Activated CD4-positive, alpha-beta T cell treated with anti-CD3 and anti-CD28 coated beads, Interleukin-2, amount 10 ng/mL, durations not matched to agents 24 days and 14 days (primary cell): ENCODE data around the gene ODAD3. TPM values are rescaled to one million over a fixed set of nuclear protein-coding genes. Genes with fewer than 3 reads are reported as not detected.
"Not testable (repeated sequence)": the region's sequence is repeated elsewhere in the genome, so short reads cannot be mapped to it uniquely, and the experiment has no call there.

Source experiments
- DNase-seq: peaks from one replicate; pipeline ENCODE4 v3.0.0; 2022
- H3K27ac Mint-ChIP-seq: one replicate; pipeline ENCODE4 v1.8.0; 2022; ENCODE audit warnings: mild to moderate bottlenecking, mixed read lengths
- H3K27me3 Mint-ChIP-seq: one replicate; pipeline ENCODE4 v1.8.0; 2022; ENCODE audit warnings: mixed read lengths
- H3K36me3 Mint-ChIP-seq: one replicate; pipeline ENCODE4 v1.8.0; 2022; ENCODE audit warnings: low read depth, mild to moderate bottlenecking, mixed read lengths
- H3K4me1 Mint-ChIP-seq: one replicate; pipeline ENCODE4 v1.8.0; 2021; ENCODE audit warnings: mixed read lengths
- H3K4me3 Mint-ChIP-seq: one replicate; pipeline ENCODE4 v1.8.0; 2022; ENCODE audit warnings: mild to moderate bottlenecking, moderate library complexity, mixed read lengths
- H3K9me3 Mint-ChIP-seq: one replicate; pipeline ENCODE4 v1.8.0; 2021; ENCODE audit warnings: mixed read lengths
- intact Hi-C: fragments of 100-400 bp; cut with micrococcal nuclease; formaldehyde crosslinking; loops from one replicate; pipeline ENCODE4 v1.15.1; 2023
- total RNA-seq: library from RNA; stranded (reverse); gene quantifications from 2 replicates; pipeline ENCODE4 v1.2.3, GENCODE V29; 2022

The ODAD3 gene
- total RNA-seq, 1 donor from 2014 or later: 0.12 TPM

DNA sequence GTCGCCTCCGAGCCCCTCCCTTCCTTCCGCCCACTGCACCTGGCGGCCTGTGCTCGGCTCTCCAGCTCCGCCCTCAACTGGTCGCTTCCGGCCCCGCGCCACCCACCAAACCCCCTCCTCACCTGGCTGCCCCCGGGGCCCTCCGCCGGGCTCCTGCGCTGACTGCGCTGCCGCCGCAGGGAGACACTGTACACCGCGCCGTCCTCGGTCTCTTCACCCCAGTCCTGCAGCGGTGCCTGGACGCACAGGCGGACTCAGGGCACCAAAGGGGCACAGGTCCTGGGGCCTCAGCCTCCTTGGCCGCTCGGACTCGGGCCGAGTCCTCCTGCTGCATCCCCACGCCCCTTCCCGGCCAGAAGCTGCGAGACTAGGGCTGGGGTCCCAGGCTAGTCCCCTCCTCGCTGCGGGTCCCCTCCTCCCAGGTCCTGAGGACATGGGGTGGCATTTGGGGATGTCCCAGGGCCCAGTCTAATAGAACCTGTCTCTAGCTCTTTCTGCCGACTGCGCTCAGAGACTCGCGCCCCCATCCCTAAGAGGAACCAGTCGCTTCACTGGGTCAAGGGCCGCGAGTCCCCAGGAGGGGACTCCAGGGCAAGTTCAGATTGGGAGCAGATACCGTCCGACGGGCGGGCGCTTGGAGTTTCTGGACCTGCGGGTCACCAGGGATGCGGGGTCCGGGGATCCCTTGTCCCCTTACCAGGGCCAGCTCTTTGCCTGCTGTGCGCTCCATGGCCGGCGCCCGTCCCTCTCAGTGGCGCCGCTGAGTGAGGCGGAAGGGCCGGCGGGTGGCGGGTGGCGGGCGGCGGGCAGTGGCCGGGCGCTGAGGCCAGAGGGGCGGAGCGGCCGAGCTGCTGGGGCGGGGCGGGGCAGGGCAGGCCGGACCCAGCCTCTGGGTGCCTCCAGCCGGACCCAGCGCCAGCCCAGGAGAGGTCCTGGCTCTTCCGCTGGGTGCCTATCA, 16.1 kb downstream of the ODAD3 start, which contains the start of gene RGL3:
Gene RGL3, minus strand, starts transcription at position 766 of the 958 bp plus-strand sequence. Its CDS starts 36 bp downstream, at position 730.
- Mint-ChIP-seq H3K27me3 (peaks cover 69% of the 10 kb centered on the region), H3K4me3 (no peak within 1 kb of the TSS), H3K27ac (no peak within 1 kb of the TSS), H3K9me3 (no peaks in the 10 kb centered on the region), H3K4me1 (peaks cover 31% of the 10 kb centered on the region), H3K36me3 (no peaks in the 10 kb centered on the region)
- peak; percentile 55 for DNase-seq
- intact Hi-C loops: no loop called here

DNA sequence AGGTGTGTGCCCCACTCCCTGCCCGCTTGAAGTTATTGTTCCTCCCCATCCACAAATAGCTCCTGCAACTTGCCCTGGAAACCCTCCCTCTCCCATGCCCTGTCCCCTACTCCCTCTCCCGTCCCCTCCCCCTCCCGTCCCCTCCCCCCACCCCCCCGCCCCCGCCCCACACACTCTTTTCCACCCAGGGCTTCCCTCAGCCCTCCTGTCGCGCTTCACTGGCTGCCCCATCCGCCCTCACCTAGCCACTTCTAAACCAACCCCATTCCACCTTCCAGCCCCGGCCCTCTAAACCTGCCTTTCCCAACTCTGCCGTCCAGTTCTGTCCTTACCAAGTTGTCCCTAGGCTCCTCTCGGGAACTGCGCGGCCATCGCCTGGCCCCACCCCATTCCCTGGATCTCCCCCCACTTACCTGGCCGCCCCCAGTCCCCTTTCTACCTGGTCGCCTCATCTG, 16.8 kb downstream of the ODAD3 start:
- H3K9me3 Mint-ChIP-seq: no peaks in the 10 kb centered on the region
- no peaks in the 10 kb centered on the region for H3K36me3 Mint-ChIP-seq
- DNase-seq: no peak

DNA sequence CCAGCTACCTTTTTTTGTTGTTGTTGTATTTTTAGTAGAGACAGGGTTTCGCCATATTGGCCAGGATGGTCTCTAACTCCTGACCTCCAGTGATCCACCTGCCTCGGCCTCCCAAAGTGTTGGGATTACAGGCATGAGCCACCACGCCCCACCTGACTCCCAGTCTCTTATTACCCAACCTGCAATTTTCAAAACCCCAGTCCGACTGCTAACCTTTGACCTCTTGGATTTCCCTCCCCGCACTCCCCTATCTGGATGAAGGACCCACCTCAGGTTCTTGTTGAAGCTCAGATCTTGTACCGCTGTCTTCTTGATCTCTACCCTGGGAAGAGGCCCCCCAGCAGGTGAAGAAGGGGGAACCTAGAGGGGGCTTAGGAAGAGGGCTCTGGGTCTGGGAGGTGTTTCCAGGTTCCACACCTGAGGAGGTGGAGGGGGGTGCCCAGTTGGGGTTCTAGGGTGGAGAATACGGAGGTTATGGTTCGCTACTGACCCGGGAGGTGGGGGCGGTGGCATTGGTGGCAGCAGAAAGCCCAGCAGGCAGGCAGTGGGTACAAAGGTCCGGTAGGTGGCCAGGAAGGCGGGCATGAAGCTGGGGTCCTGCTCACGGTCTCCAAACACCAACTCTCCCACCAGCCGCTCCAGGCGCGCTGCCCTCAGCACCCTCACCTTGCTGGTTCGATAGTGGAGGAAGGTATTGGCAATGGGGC, 18.4 kb downstream of the ODAD3 start:
- Mint-ChIP-seq H3K36me3 (no peaks in the 10 kb centered on the region), H3K9me3 (no peaks in the 10 kb centered on the region), H3K27me3 (peaks cover 48% of the 10 kb centered on the region), H3K4me1 (peaks cover 13% of the 10 kb centered on the region), H3K4me3 (no peak overlapping the region), H3K27ac (no peak overlapping the region)
- DNase-seq: no peak
- intact Hi-C loops: no loop called here

More for the DNA sequence above, 16.8 kb downstream of the ODAD3 start:
- H3K4me1 Mint-ChIP-seq: peaks cover 25% of the 10 kb centered on the region
- no peak overlapping the region for H3K4me3 Mint-ChIP-seq
- peaks cover 62% of the 10 kb centered on the region for H3K27me3 Mint-ChIP-seq
- H3K27ac Mint-ChIP-seq: no peak overlapping the region
- intact Hi-C loops: no loop called here

DNA sequence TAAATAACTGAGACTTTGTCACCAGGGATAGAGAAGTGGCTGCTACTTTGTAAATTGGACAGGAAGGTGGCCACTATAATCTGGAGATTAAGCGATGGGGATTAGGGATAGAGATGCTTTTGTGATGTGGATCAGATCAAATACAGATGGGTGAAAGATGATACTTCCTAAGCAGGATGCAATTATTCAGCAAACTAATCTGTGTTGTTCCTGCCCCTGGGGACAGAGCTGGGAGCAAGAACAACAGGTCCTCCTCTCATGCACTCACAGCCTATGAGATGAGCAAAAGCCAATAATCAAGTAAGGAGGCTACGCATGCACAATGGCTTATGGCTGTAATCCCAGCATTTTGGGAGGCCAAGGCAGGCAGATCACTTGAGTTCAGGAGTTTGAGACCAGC, 20.4 kb downstream of the ODAD3 start:
- H3K4me1 Mint-ChIP-seq: peaks cover 2% of the 10 kb centered on the region
- intact Hi-C loops: no loop called here
- no peaks in the 10 kb centered on the region for H3K9me3 Mint-ChIP-seq
- H3K27ac Mint-ChIP-seq: no peak overlapping the region
- no peak overlapping the region for H3K4me3 Mint-ChIP-seq
- peaks cover 37% of the 10 kb centered on the region for H3K27me3 Mint-ChIP-seq
- H3K36me3 Mint-ChIP-seq: no peaks in the 10 kb centered on the region
- peak; percentile 52 for DNase-seq

DNA sequence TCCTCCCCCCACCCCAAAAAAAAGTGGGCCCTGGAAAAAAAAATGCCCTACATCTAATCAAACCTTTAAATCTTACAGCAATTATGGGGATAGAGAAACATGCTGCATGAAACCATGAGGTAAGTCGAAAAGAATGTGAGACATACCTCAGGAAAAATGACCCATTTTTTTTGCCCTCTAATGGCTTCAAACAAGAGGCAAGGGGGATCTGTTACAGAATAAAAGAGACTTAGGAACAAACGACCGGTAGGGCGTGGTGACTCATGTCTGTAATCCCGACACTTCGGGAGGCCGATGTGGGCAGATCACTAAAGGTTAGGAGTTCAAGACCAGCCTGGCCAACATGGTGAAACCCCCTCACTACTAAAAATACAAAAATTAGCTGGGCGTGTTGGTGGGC, 24.2 kb downstream of the ODAD3 start:
- intact Hi-C loops: no loop called here
- DNase-seq: no peak
- Mint-ChIP-seq H3K27me3 (peaks cover 13% of the 10 kb centered on the region), H3K27ac (no peak overlapping the region), H3K4me3 (no peak overlapping the region), H3K9me3 (no peaks in the 10 kb centered on the region), H3K4me1 (no peaks in the 10 kb centered on the region), H3K36me3 (no peaks in the 10 kb centered on the region)

DNA sequence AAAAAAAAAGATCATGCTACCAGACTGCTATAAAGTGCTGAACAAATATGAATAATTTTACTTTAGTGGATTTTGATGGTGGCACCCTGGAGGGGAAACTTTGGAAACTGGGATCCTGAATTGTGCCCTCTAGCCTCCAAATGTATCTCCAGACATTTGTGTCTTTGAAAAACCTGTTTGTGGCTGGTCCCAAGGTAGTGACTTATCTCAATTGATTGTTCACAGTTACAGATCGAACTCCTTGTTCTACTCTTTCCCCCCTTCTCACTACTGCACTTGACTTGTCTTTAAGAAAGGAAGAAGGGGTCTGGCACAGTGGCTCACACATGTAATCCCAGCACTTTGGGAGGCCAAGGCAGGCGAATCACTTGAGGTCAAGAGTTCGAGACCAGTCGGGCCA, 26.3 kb downstream of the ODAD3 start:
- peaks cover 16% of the 10 kb centered on the region for H3K27me3 Mint-ChIP-seq
- no peak for DNase-seq
- H3K4me3 Mint-ChIP-seq: no peak overlapping the region
- H3K4me1 Mint-ChIP-seq: no peaks in the 10 kb centered on the region
- H3K27ac Mint-ChIP-seq: no peak overlapping the region
- H3K9me3 Mint-ChIP-seq: no peaks in the 10 kb centered on the region
- intact Hi-C loops: no loop called here
- H3K36me3 Mint-ChIP-seq: no peaks in the 10 kb centered on the region

DNA sequence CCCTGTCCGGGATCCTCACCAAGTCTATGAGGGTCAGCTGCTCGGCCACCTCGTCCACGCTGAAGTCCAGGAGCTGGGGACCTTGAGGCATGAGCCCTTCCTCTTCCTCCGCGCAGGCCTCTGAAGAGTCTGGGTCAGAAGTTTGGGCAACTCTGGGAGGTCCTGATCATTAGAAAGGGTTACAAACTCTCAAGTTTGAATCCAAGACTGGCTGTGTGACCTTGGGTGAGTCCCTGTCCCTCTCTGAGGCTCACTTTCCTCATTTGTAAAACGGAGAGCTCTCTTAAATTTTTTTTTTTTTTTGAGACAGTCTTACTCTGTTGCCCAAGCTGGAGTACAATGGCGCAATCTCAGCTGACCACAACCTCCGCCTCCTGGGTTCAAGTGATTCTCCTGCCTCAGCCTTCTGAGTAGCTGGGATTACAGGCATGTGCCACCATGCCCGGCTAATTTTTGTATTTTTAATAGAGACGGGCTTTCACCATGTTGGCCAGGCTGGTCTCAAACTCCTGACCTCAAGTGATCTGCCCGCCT, 28.2 kb downstream of the ODAD3 start:
- H3K4me3 Mint-ChIP-seq, DNase-seq, H3K36me3 Mint-ChIP-seq, H3K4me1 Mint-ChIP-seq, H3K27ac Mint-ChIP-seq, H3K9me3 Mint-ChIP-seq, intact Hi-C loops: not testable (repeated sequence)
- peaks cover 16% of the 10 kb centered on the region for H3K27me3 Mint-ChIP-seq

DNA sequence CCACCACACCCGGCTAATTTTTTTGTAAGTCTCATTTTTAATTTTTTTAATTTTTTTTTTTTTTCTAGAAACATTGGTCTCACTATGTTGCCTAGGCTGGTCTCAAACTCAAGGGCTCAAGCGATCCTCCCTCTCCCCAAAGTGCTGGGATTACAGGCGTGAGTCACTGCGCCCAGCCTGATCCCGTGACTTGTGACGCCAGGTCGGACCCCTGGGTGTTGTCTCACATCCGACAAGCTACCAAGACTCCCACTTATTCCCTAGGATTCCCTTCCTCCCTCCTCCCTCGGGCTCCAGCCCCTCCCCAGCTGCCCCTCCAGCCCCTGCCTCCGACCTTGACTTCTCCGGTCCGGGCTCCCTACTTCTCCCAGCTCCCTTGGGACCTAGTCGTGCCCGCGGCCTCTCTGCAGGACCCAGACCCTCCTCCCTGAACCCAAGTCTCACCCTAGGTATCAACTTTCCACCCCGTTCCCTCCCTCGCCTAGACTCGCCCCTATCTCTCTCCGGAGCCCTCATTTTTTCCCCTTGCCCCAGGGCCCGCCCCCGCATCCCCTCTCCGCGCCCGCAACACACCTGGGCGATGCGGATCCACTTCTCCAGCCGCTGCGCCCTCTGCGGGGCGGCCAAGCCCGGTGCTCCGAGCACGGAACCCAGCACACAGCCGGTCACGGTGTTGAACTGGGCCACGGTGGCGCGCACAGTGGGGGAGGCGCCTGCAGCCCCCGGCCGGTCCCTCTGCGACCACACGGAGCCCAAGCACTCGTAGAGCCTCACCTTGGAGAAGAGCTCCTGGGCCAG, 28.9 kb downstream of the ODAD3 start:
- peak; percentile 73 for DNase-seq
- Mint-ChIP-seq H3K36me3 (no peaks in the 10 kb centered on the region), H3K4me3 (no peak overlapping the region), H3K27me3 (peaks cover 13% of the 10 kb centered on the region), H3K27ac (no peak overlapping the region), H3K4me1 (no peaks in the 10 kb centered on the region), H3K9me3 (no peaks in the 10 kb centered on the region)
- intact Hi-C loops: no loop called here

DNA sequence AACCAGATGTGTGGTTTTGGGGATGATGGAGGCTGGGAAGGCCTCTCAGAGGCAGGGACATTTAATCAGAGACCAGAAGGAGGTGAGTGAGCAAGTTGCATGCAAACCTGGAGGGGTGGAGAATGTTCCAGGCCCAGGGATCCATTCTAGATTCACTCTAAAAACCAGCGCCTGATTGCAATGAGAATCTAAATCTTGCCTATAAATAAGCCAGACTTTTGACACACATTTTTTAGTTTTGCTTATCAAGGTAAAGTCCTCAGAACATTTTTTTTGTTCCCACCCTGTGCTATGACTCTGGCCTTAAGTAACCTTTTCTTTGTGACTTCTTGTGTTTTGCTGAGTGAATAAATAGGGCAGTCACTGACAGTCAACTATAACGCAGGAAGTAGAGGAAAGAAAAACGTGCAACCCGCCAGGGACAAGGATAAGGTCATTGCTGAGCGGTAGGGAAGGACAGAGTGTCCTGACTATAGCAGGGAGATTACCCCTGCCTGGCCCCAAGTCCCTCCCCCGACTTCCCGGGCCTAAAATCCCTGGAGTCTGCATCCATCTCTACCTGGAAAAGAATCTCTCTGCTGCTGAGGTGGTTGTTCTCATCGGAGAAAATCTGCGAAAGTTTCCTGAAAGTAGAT, 30.2 kb downstream of the ODAD3 start:
- H3K27me3 Mint-ChIP-seq: peaks cover 11% of the 10 kb centered on the region

DNA sequence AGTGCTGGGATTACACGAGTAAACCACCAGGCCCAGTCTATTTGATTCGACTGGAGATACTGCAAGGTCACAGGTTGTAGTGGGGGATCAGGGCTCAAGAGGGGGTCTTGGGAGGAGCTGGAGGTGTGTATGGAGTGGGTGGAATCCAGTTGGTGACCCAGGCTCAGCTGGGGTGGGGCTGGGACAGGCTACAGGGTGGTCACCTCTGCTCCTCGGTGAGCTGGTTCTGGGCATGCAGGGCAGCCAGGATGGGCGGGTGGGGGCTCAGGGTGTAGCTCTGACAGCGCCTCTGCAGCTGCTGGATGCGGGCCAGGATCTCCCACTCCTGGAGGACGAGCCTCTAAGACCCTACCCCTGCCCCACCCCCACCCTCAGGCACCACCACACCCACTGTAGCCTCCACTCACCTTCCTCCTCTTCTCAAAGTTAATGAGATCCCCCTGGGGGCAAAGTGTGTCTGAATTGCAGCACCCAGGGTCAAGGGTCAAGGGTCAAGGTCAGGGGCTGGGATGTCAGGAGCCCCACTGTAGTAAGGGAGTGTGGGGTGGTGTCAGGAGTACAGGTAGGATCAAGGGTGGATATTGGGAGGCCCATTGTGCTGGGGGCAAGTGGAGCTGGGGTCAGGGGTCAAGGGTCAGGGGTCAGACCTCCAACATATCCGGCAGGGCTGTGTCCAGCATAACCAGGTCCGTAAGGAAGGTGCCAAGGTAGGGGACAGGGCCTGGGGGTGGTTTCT, 32.9 kb downstream of the ODAD3 start:
- no peak for DNase-seq
- H3K4me1 Mint-ChIP-seq: no peaks in the 10 kb centered on the region
- no peak overlapping the region for H3K27ac Mint-ChIP-seq
- H3K36me3 Mint-ChIP-seq: no peaks in the 10 kb centered on the region
- peaks cover 9% of the 10 kb centered on the region for H3K27me3 Mint-ChIP-seq
- H3K9me3 Mint-ChIP-seq: no peaks in the 10 kb centered on the region
- H3K4me3 Mint-ChIP-seq: no peak overlapping the region
- intact Hi-C loops: no loop called here

More for the DNA sequence above, 30.2 kb downstream of the ODAD3 start:
- no peak for DNase-seq
- intact Hi-C loops: no loop called here
- H3K4me1 Mint-ChIP-seq: no peaks in the 10 kb centered on the region
- H3K9me3 Mint-ChIP-seq: no peaks in the 10 kb centered on the region
- H3K4me3 Mint-ChIP-seq: no peak overlapping the region
- no peaks in the 10 kb centered on the region for H3K36me3 Mint-ChIP-seq
- H3K27ac Mint-ChIP-seq: no peak overlapping the region

DNA sequence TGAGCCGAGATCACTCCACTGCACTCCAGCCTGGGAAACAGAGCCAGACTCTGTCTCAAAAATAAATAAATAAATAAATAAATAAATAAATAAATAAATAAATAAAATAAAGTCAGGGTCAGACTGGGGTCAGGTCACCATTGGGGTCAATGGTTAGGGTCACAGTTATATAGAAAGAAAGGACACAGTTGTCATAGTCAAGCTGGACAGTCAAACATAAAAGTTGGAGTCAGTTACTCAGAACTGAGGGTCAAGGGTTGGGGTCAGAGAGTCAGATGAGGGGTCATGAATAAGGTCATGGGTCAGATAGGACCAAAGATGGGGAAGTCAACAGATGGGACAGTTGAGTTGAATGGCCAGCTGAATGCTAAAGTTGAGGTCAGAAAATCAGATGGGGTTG, 34.1 kb downstream of the ODAD3 start:
- no peak overlapping the region for H3K4me3 Mint-ChIP-seq

DNA sequence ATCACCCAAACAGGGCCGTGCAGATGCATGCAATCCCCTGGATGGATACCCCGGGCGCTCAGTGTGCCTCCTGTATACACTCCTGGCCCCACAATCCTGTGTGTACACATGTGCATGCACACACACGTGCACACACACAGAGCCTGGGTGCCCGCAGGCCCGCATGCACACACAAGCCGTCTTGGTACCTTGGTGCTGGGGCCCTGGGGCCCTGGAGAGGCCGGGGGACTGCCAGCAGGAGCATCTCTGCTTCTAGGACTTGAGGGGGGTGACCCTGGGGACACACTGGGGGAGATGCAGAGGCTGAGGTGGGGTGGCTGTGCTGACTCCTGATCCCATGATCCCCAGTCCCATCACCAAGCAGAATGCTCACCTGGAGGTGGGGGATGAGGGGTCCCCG, 35.3 kb downstream of the ODAD3 start:
- Mint-ChIP-seq H3K27me3 (peaks cover 6% of the 10 kb centered on the region), H3K4me3 (no peak overlapping the region), H3K4me1 (peaks cover 2% of the 10 kb centered on the region), H3K27ac (no peak overlapping the region), H3K36me3 (no peaks in the 10 kb centered on the region), H3K9me3 (no peaks in the 10 kb centered on the region)
- intact Hi-C loops: no loop called here
- peak; percentile 53 for DNase-seq

More for the DNA sequence above, 34.1 kb downstream of the ODAD3 start:
- DNase-seq: no peak
- H3K4me1 Mint-ChIP-seq: no peaks in the 10 kb centered on the region
- H3K9me3 Mint-ChIP-seq: no peaks in the 10 kb centered on the region
- intact Hi-C loops: no loop called here
- H3K27ac Mint-ChIP-seq: no peak overlapping the region
- no peaks in the 10 kb centered on the region for H3K36me3 Mint-ChIP-seq
- H3K27me3 Mint-ChIP-seq: peaks cover 4% of the 10 kb centered on the region
